BJ (cell line): ENCODE data around the gene FAM110C. TPM values are rescaled to one million over a fixed set of nuclear protein-coding genes. Genes with fewer than 3 reads are reported as not detected.
"Not testable (repeated sequence)": the region's sequence is repeated elsewhere in the genome, so short reads cannot be mapped to it uniquely, and the experiment has no call there.

Source experiments
- CTCF ChIA-PET: fragments of 350-600 bp; formaldehyde crosslinking; extraction: SDS; loops from one replicate; lab custom pipeline; 2021; ENCODE audit warnings: antibody characterized with exemption, inconsistent platforms; lab: Yijun Ruan, JAX
- POLR2A ChIA-PET: fragments of 300-600 bp; sonication (Branson Sonifier 250); formaldehyde crosslinking; extraction: SDS; loops from one replicate; lab custom pipeline; 2021; ENCODE audit warnings: antibody characterized with exemption; lab: Charles Lee
- DNase-seq: peaks from one replicate; pipeline ENCODE4 v3.0.0-alpha.2; 2011; ENCODE audit warnings: low read depth
- H3K27me3 ChIP-seq: 2 replicates; pipeline ENCODE4 v1.6.0; 2011; ENCODE audit warnings: low read length; ENCODE audit not compliant: control insufficient read depth, insufficient read depth
- H3K36me3 ChIP-seq: 2 replicates; pipeline ENCODE4 v1.5.1; 2011; ENCODE audit warnings: low read length; ENCODE audit not compliant: control insufficient read depth, insufficient read depth
- H3K4me3 ChIP-seq: 2 replicates; pipeline ENCODE4 v1.5.1; 2011; ENCODE audit warnings: low read depth, mild to moderate bottlenecking, control low read depth, low read length
- CTCF ChIP-seq: IDR thresholded peaks from 2 replicates; pipeline ENCODE4 v1.5.1; 2011; ENCODE audit warnings: low read depth, mild to moderate bottlenecking, control low read depth, inconsistent platforms, low read length, moderate library complexity; ENCODE audit not compliant: insufficient read depth
- polyA plus RNA-seq: library from polyadenylated mRNA; depleted of rRNA; stranded (reverse); fragments of >200 nt; gene quantifications from 2 replicates; pipeline ENCODE4 v1.2.3, GENCODE V29; 2011

FAM110C gene
- polyA plus RNA-seq, 1 experiment: not detected

GRCh38 chr2:32068-32467, 14.2 kb downstream of the FAM110C start:
- no peak for TF ChIP-seq CTCF
- DNase-seq: no peak
- H3K36me3 ChIP-seq: no peaks in the 10 kb centered on the region
- H3K4me3 ChIP-seq: no peak overlapping the region
- CTCF ChIA-PET: no interaction called here
- POLR2A ChIA-PET: no interaction called here
- H3K27me3 ChIP-seq: no peaks in the 10 kb centered on the region

DNA sequence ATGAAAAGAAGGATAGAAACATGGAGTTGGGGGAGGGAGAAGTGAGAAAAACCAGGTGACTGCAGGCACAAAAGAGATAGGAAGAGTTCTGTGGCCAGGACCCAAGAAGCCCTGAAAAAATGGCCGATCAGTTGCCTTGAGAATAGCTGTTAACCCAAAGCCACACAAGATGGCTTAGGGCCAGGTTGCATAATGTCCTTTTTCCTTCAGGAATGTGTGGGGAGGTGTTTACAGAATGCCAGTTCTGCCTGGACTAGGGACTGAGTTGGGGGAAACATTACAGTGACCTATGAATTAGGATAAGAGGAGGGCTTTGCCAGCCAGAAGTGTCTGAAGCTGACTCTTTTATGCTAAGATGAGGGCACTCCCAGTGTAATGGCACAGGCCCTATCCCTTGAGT, 17.1 kb downstream of the FAM110C start:
- H3K27me3 ChIP-seq: no peaks in the 10 kb centered on the region
- H3K4me3 ChIP-seq: no peak overlapping the region
- no peak for TF ChIP-seq CTCF
- ChIA-PET CTCF (interaction anchor here (1.0 kb wide), 1 partner anchor 10 kb away, joined by 4 read pairs; no protein-coding TSS in a partner anchor), POLR2A (no interaction called here)
- DNase-seq: no peak
- H3K36me3 ChIP-seq: no peaks in the 10 kb centered on the region

DNA sequence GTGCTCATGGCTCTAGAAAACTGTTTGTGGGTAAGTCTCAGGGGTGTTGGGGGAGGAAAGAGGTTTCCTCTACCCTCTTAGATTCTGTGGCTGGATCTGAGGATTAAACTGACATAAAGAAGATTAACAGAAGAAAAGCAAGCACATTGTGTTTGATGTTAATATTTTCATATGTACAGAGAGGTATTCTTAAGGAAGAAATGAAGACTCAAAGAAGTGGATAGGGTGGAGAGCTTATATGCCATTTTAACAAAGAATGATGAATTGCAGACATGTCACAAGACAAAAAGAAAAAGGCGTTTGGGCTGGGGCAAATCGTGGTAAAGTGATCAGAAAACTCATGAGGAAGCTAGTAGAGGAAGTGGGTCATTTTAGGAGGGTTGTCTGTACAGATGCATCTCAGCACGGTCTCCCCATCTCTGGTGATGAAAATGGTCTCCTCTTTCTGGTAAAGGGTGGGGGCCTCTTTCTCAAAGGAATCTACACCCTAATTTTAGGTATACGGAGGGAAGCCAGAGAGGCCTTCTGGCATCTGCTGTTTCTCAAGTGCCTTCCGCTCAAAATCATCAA, 17.8 kb downstream of the FAM110C start:
- CTCF ChIA-PET: interaction anchor here (1.0 kb wide), 1 partner anchor 10 kb away, joined by 4 read pairs; no protein-coding TSS in a partner anchor
- no peak for TF ChIP-seq CTCF

GRCh38 chr2:26891-27290, 19.4 kb downstream of the FAM110C start:
- TF ChIP-seq CTCF: no peak
- H3K36me3 ChIP-seq: no peaks in the 10 kb centered on the region
- H3K27me3 ChIP-seq: no peaks in the 10 kb centered on the region
- CTCF ChIA-PET: no interaction called here
- POLR2A ChIA-PET: no interaction called here
- DNase-seq: no peak
- no peak overlapping the region for H3K4me3 ChIP-seq

More for the DNA sequence above, 17.8 kb downstream of the FAM110C start:
- no peak overlapping the region for H3K4me3 ChIP-seq
- H3K36me3 ChIP-seq: no peaks in the 10 kb centered on the region
- POLR2A ChIA-PET: no interaction called here
- DNase-seq: no peak
- no peaks in the 10 kb centered on the region for H3K27me3 ChIP-seq

DNA sequence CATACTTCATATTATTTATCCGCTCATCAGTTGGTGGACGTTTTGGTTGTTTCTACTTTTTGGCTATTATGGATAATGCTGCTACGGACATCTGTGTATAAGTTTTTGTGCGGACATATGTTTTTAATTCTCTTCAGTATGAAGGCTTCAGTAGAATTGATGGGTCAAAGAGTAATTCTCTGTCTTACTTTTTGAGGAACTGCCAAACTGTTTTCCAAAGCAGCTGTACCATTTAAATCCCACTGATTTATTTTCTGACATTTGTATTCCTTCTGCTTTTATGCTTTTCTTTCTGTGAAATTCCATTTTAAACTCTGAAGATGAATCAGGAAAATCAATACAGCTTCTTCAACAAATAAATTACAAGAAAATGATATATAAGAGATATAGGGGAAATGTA, 20.8 kb downstream of the FAM110C start:
- ChIA-PET CTCF (no interaction called here), POLR2A (no interaction called here)
- no peak for TF ChIP-seq CTCF
- Histone ChIP-seq H3K4me3 (no peak overlapping the region), H3K36me3 (no peaks in the 10 kb centered on the region), H3K27me3 (no peaks in the 10 kb centered on the region)
- DNase-seq: no peak

GRCh38 chr2:24591-24990, 21.7 kb downstream of the FAM110C start:
- H3K4me3 ChIP-seq, H3K36me3 ChIP-seq, CTCF ChIA-PET, H3K27me3 ChIP-seq, DNase-seq, POLR2A ChIA-PET: not testable (repeated sequence)
